Metanephros (tissue), 1 donor: ENCODE measurements around the gene SPTY2D1. TPM values are rescaled to one million over a fixed set of nuclear protein-coding genes. Genes with fewer than 3 reads are reported as not detected.

Experiments used
- total RNA-seq: library from RNA; depleted of rRNA; stranded (reverse); fragments of >200 nt; gene quantifications from one replicate; pipeline ENCODE4 v1.2.3, GENCODE V29; 2014

The SPTY2D1 gene, protein sequence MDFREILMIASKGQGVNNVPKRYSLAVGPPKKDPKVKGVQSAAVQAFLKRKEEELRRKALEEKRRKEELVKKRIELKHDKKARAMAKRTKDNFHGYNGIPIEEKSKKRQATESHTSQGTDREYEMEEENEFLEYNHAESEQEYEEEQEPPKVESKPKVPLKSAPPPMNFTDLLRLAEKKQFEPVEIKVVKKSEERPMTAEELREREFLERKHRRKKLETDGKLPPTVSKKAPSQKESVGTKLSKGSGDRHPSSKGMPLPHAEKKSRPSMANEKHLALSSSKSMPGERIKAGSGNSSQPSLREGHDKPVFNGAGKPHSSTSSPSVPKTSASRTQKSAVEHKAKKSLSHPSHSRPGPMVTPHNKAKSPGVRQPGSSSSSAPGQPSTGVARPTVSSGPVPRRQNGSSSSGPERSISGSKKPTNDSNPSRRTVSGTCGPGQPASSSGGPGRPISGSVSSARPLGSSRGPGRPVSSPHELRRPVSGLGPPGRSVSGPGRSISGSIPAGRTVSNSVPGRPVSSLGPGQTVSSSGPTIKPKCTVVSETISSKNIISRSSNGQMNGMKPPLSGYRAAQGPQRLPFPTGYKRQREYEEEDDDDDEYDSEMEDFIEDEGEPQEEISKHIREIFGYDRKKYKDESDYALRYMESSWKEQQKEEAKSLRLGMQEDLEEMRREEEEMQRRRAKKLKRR
- 19.7 TPM for total RNA-seq

GRCh38 chr11:18634140-18635032, at the start of gene SPTY2D1:
Gene SPTY2D1, minus strand, starts transcription at chr11:18634342. Its CDS starts 85 bp downstream, at chr11:18634257.

DNA sequence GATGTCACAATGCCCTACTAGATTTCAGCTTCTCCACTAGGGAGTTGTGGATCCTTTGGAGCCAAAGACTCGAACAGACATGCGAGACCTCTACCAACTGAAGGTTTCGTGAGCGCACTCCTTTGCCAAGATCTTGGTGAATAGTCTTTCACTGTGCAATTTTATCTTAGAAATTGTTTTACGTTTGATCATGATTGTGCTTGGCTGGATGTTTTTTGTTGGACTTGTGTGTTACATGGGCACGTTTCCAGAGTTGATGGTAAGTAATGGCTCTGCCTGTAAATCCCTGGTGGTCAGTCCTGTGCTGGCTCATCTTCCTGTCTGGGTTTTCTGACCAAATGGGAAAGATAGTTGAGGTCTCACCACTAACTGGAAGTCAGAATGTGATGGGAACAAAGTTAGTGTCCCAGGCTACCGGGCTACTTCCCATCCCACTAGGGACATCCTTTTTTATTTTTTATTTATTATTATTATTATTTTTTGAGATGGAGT, 34.4 kb downstream of the SPTY2D1 start, which contains the start of gene MISFA:
Gene MISFA (plus strand): TSS at position 51 of the 492 bp plus-strand sequence. CDS start 140 bp downstream, at position 191.

GRCh38 chr11:18588297-18589252, 45.6 kb downstream of the SPTY2D1 start, which contains the start of gene UEVLD:
Gene UEVLD, minus strand, starts transcription at chr11:18588734. Its CDS starts 80 bp downstream, at chr11:18588654.

Other genes starting within 250 kb of the SPTY2D1 start
- gene LDHA, start 239.8 kb downstream of the SPTY2D1 start, total RNA-seq = 285 TPM
- 0.23 TPM for gene LDHC, start 222.0 kb downstream of the SPTY2D1 start, total RNA-seq
- 0.12 TPM for gene LDHAL6A, start 178.5 kb downstream of the SPTY2D1 start, total RNA-seq
- gene TSG101, start 107.4 kb downstream of the SPTY2D1 start, total RNA-seq = 72.6 TPM
- 20.4 TPM for gene UEVLD, start 45.6 kb downstream of the SPTY2D1 start, total RNA-seq
- 6.1 TPM for gene MISFA, start 34.6 kb downstream of the SPTY2D1 start, total RNA-seq
- 5.3 TPM for gene TMEM86A, start 64.4 kb upstream of the SPTY2D1 start, total RNA-seq
- 4.7 TPM for gene IGSF22, start 91.8 kb upstream of the SPTY2D1 start, total RNA-seq
- gene PTPN5, start 157.5 kb upstream of the SPTY2D1 start, total RNA-seq = 0.99 TPM